ENCODE results near the gene SNX27.
"Not testable (repeated sequence)": the region's sequence is repeated elsewhere in the genome, so short reads cannot be mapped to it uniquely, and the experiment has no call there.

Gene SNX27

GRCh38 chr1:151611832-151612500, at the start of gene SNX27:
Gene SNX27, plus strand, starts transcription at chr1:151612050. Its CDS starts 152 bp downstream, at chr1:151612202.
- peak; percentile 92 for DNase-seq

GRCh38 chr1:151562661-151563060, 49.2 kb upstream of the SNX27 start:
- no peak for DNase-seq

- no peak for DNase-seq
Measured at GRCh38 chr1:151563376-151563775, 48.5 kb upstream of the SNX27 start.

- DNase-seq = no peak
Measured at GRCh38 chr1:151565502-151566189, 46.2 kb upstream of the SNX27 start.

- no peak for DNase-seq
Measured at GRCh38 chr1:151568626-151569088, 43.2 kb upstream of the SNX27 start.

- no peak for DNase-seq
Measured at GRCh38 chr1:151570819-151571218, 41.0 kb upstream of the SNX27 start.

- DNase-seq = no peak
Measured at GRCh38 chr1:151574575-151575529, 37.0 kb upstream of the SNX27 start.

- DNase-seq = no peak
Measured at GRCh38 chr1:151577173-151577572, 34.7 kb upstream of the SNX27 start.

GRCh38 chr1:151578941-151579340, 32.9 kb upstream of the SNX27 start:
- no peak for DNase-seq

GRCh38 chr1:151579436-151580225, 32.2 kb upstream of the SNX27 start:
- DNase-seq = no peak

- DNase-seq = no peak
Measured at GRCh38 chr1:151581451-151581850, 30.4 kb upstream of the SNX27 start.

- no peak for DNase-seq
Measured at GRCh38 chr1:151581921-151582320, 29.9 kb upstream of the SNX27 start.

- no peak for DNase-seq
Measured at GRCh38 chr1:151583796-151584195, 28.1 kb upstream of the SNX27 start.

- no peak for DNase-seq
Measured at GRCh38 chr1:151584278-151584677, 27.6 kb upstream of the SNX27 start.

GRCh38 chr1:151584780-151585179, 27.1 kb upstream of the SNX27 start:
- no peak for DNase-seq

- no peak for DNase-seq
Measured at GRCh38 chr1:151585622-151586021, 26.2 kb upstream of the SNX27 start.

- no peak for DNase-seq
Measured at GRCh38 chr1:151590961-151591360, 20.9 kb upstream of the SNX27 start.

GRCh38 chr1:151593730-151594129, 18.1 kb upstream of the SNX27 start:
- no peak for DNase-seq

GRCh38 chr1:151594143-151594625, 17.7 kb upstream of the SNX27 start:
- DNase-seq = peak; percentile 70

GRCh38 chr1:151596166-151596953, 15.5 kb upstream of the SNX27 start:
- DNase-seq = no peak

GRCh38 chr1:151602550-151602949, 9.3 kb upstream of the SNX27 start:
- not testable (repeated sequence) for DNase-seq

Measured in NCI-H774 (cell line).